ENCODE measurements around the gene ARAP3.
"Not testable (repeated sequence)": the region's sequence is repeated elsewhere in the genome, so short reads cannot be mapped to it uniquely, and the experiment has no call there.

ARAP3 gene

GRCh38 chr5:141681695-141682641 is at the start of gene ARAP3:
ARAP3 (minus strand) TSS chr5:141682230; CDS start chr5:141680486, 1,744 bp downstream.
- peak; percentile 87 for DNase-seq (ENCODE audit: low spot score)

- no peak for DNase-seq (ENCODE audit: low spot score)
Measured at GRCh38 chr5:141729387-141730006, 47.5 kb upstream of the ARAP3 start.

- DNase-seq (ENCODE audit: low spot score): peak; percentile 29
Measured at GRCh38 chr5:141725891-141726290, 43.9 kb upstream of the ARAP3 start.

- DNase-seq (ENCODE audit: low spot score): not testable (repeated sequence)
Measured at GRCh38 chr5:141725174-141725573, 43.1 kb upstream of the ARAP3 start.

GRCh38 chr5:141722266-141722665 is 40.2 kb upstream of the ARAP3 start:
- no peak for DNase-seq (ENCODE audit: low spot score)

- no peak for DNase-seq (ENCODE audit: low spot score)
Measured at GRCh38 chr5:141717043-141717442, 35.0 kb upstream of the ARAP3 start.

GRCh38 chr5:141716468-141716867 is 34.4 kb upstream of the ARAP3 start:
- no peak for DNase-seq (ENCODE audit: low spot score)

GRCh38 chr5:141716009-141716408 is 34.0 kb upstream of the ARAP3 start:
- DNase-seq (ENCODE audit: low spot score): peak; percentile 45

GRCh38 chr5:141715346-141715905 is 33.4 kb upstream of the ARAP3 start:
- DNase-seq (ENCODE audit: low spot score): no peak

GRCh38 chr5:141714542-141715310 is 32.7 kb upstream of the ARAP3 start:
- DNase-seq (ENCODE audit: low spot score): peak; percentile 65

- peak; percentile 63 for DNase-seq (ENCODE audit: low spot score)
Measured at GRCh38 chr5:141713616-141714309, 31.7 kb upstream of the ARAP3 start.

GRCh38 chr5:141711687-141712086 is 29.7 kb upstream of the ARAP3 start:
- DNase-seq (ENCODE audit: low spot score): no peak

- no peak for DNase-seq (ENCODE audit: low spot score)
Measured at GRCh38 chr5:141709699-141710267, 27.8 kb upstream of the ARAP3 start.

GRCh38 chr5:141708016-141708415 is 26.0 kb upstream of the ARAP3 start:
- no peak for DNase-seq (ENCODE audit: low spot score)

- DNase-seq (ENCODE audit: low spot score): no peak
Measured at GRCh38 chr5:141707510-141707909, 25.5 kb upstream of the ARAP3 start.

- DNase-seq (ENCODE audit: low spot score): no peak
Measured at GRCh38 chr5:141706121-141706520, 24.1 kb upstream of the ARAP3 start.

GRCh38 chr5:141705469-141705868 is 23.4 kb upstream of the ARAP3 start:
- DNase-seq (ENCODE audit: low spot score): no peak

GRCh38 chr5:141704782-141705297 is 22.8 kb upstream of the ARAP3 start:
- DNase-seq (ENCODE audit: low spot score): no peak

GRCh38 chr5:141703133-141703561 is 21.1 kb upstream of the ARAP3 start:
- DNase-seq (ENCODE audit: low spot score): no peak

- DNase-seq (ENCODE audit: low spot score): no peak
Measured at GRCh38 chr5:141701360-141702119, 19.5 kb upstream of the ARAP3 start.
